HepG2 (cell line): ENCODE data around the gene TMIGD2. TPM values are rescaled to one million over a fixed set of nuclear protein-coding genes. Genes with fewer than 3 reads are reported as not detected.
A peak's percentile ranks its signal among the peaks of the same experiment; 100 is the strongest.

Source experiments
- BRD4 ChIP-seq: sonication (generic); formaldehyde crosslinking; IDR thresholded peaks from 2 replicates; pipeline ENCODE4 v1.4.0; 2020; ENCODE audit warnings: missing genetic modification reagents
- FOXP4 ChIP-seq: sonication (generic); formaldehyde crosslinking; IDR thresholded peaks from 2 replicates; pipeline ENCODE4 v1.4.0; 2020; ENCODE audit warnings: missing genetic modification reagents
- GATA4 ChIP-seq: sonication (generic); IDR thresholded peaks from 2 replicates; pipeline ENCODE4 v1.6.1; 2016; ENCODE audit warnings: antibody characterized with exemption, low read depth, borderline replicate concordance
- GZF1 ChIP-seq: sonication (generic); formaldehyde crosslinking; IDR thresholded peaks from 2 replicates; pipeline ENCODE4 v1.5.1; 2020; ENCODE audit warnings: mild to moderate bottlenecking, missing genetic modification reagents
- HCFC1 ChIP-seq: fragments of 150-350 bp; IDR thresholded peaks from 2 replicates; pipeline ENCODE4 v1.6.1; 2014; ENCODE audit warnings: low read depth, low read length
- HES4 ChIP-seq: sonication (generic); formaldehyde crosslinking; IDR thresholded peaks from 2 replicates; pipeline ENCODE4 v1.9.0; 2021; ENCODE audit warnings: mild to moderate bottlenecking, missing genetic modification reagents, borderline replicate concordance
- JUN ChIP-seq: sonication (generic); formaldehyde crosslinking; IDR thresholded peaks from 2 replicates; pipeline ENCODE4 v1.4.0; 2020; ENCODE audit warnings: mild to moderate bottlenecking, missing genetic modification reagents
- KDM1A ChIP-seq: IDR thresholded peaks from 2 replicates; pipeline ENCODE4 v1.6.1; 2016; ENCODE audit warnings: missing compliant biosample characterization
- KDM5A ChIP-seq: fragments of 200-600 bp; sonication (generic); IDR thresholded peaks from 2 replicates; pipeline ENCODE4 v1.7.0; 2018; ENCODE audit warnings: antibody characterized with exemption, mild to moderate bottlenecking, low read length, borderline replicate concordance
- NFYB ChIP-seq: sonication (generic); formaldehyde crosslinking; IDR thresholded peaks from 2 replicates; pipeline ENCODE4 v1.4.0; 2020; ENCODE audit warnings: missing genetic modification reagents
- NRL ChIP-seq: sonication (generic); formaldehyde crosslinking; IDR thresholded peaks from 2 replicates; pipeline ENCODE4 v1.5.0; 2020; ENCODE audit warnings: missing genetic modification reagents, mild to moderate bottlenecking, moderate library complexity, borderline replicate concordance
- PBX3 ChIP-seq: sonication (generic); formaldehyde crosslinking; IDR thresholded peaks from 2 replicates; pipeline ENCODE4 v1.8.1; 2023; ENCODE audit warnings: missing genetic modification reagents, inconsistent platforms, borderline replicate concordance
- REXO4 ChIP-seq: sonication (generic); formaldehyde crosslinking; IDR thresholded peaks from 2 replicates; pipeline ENCODE4 v1.8.0; 2022; ENCODE audit warnings: missing genetic modification reagents, mild to moderate bottlenecking, borderline replicate concordance
- ZBTB43 ChIP-seq: sonication (generic); formaldehyde crosslinking; conservative IDR thresholded peaks from 2 replicates; pipeline ENCODE4 v1.4.0; 2020; ENCODE audit warnings: missing genetic modification reagents
- ZFP62 ChIP-seq: sonication (generic); formaldehyde crosslinking; IDR thresholded peaks from 2 replicates; pipeline ENCODE4 v1.4.0; 2020; ENCODE audit warnings: missing genetic modification reagents
- ZGPAT ChIP-seq: IDR thresholded peaks from 2 replicates; pipeline ENCODE4 v1.6.1; 2016; ENCODE audit warnings: mild to moderate bottlenecking
- ZMYM4 ChIP-seq: sonication (generic); formaldehyde crosslinking; IDR thresholded peaks from 2 replicates; pipeline ENCODE4 v1.8.1; 2023; ENCODE audit warnings: mild to moderate bottlenecking, missing genetic modification reagents
- ZNF30 ChIP-seq: sonication (generic); formaldehyde crosslinking; IDR thresholded peaks from 2 replicates; pipeline ENCODE4 v1.5.0; 2020; ENCODE audit warnings: mild to moderate bottlenecking, missing genetic modification reagents
- ZNF556 ChIP-seq: sonication (generic); formaldehyde crosslinking; IDR thresholded peaks from 2 replicates; pipeline ENCODE4 v1.4.0; 2020; ENCODE audit warnings: mild to moderate bottlenecking, missing genetic modification reagents, borderline replicate concordance
- ZNF562 ChIP-seq: sonication (generic); formaldehyde crosslinking; IDR thresholded peaks from 2 replicates; pipeline ENCODE4 v1.8.0; 2022; ENCODE audit warnings: missing genetic modification reagents, borderline replicate concordance
- ZNF644 ChIP-seq: IDR thresholded peaks from 2 replicates; pipeline ENCODE4 v1.6.1; 2016; ENCODE audit warnings: low read depth
- ZNF691 ChIP-seq: sonication (generic); formaldehyde crosslinking; IDR thresholded peaks from 2 replicates; pipeline ENCODE4 v1.4.0; 2020; ENCODE audit warnings: missing genetic modification reagents, low read depth, mild to moderate bottlenecking, borderline replicate concordance
- ZNF780A ChIP-seq: sonication (generic); formaldehyde crosslinking; IDR thresholded peaks from 2 replicates; pipeline ENCODE4 v1.8.0; 2022; ENCODE audit warnings: mild to moderate bottlenecking, missing genetic modification reagents, moderate library complexity
- polyA plus RNA-seq, 8 experiments: library from polyadenylated mRNA; depleted of rRNA in 3 of 8; stranded (reverse) in 7 of 8; unstranded in 1 of 8; fragments of >200 nt; fragmentation: Illumina TruSeq in 4 of 8; extraction: Trizol in 4 of 8; gene quantifications; 2 replicates each; pipeline versions ENCODE4 v1.2.1 to v1.2.3, GENCODE V29; 2011 to 2016; ENCODE audit warnings: low read depth in 4 of 8, missing spikeins in 1 of 8, mixed read lengths in 1 of 8; ENCODE audit not compliant: insufficient read depth in 1 of 8
- total RNA-seq, 5 experiments: library from RNA; depleted of rRNA; stranded (reverse); fragments of >200 nt; fragmentation: Illumina TruSeq; extraction: Trizol; gene quantifications; 2 replicates each; pipeline ENCODE4 v1.2.3, GENCODE V29; 2016; ENCODE audit warnings: low read depth in 1 of 5

Gene TMIGD2
- total and polyA plus RNA-seq, 2 of the 13 experiments (the other 11 are each of a cell fraction or from before 2014, with no cell fraction given): 0.11 to 1.0 TPM

GRCh38 chr19:4246767-4247593 is 55.2 kb downstream of the TMIGD2 start, which contains the start of gene YJU2 (continued):
- TF ChIP-seq ZNF30 (CRISPR knock-in tag) (no peak), ZGPAT (CRISPR knock-in tag) (peak; percentile 70; the same call in 1 of the 2 replicates), KDM1A (CRISPR knock-in tag) (no peak), ZNF556 (no peak), ZNF562 (no peak), FOXP4 (CRISPR knock-in tag) (peak; percentile 22; the same call in 1 of the 2 replicates), HES4 (CRISPR knock-in tag) (0 out of 2 replicates have a peak, but pooled peaks have one; percentile 29), REXO4 (no peak), NRL (CRISPR knock-in tag) (no peak), HCFC1 (peak; percentile 76), JUN (no peak), ZNF780A (CRISPR knock-in tag) (no peak), ZNF691 (no peak), BRD4 (CRISPR knock-in tag) (peak; percentile 61; the same call in 1 of the 2 replicates), PBX3 (CRISPR knock-in tag) (peak; percentile 96), ZFP62 (no peak), ZBTB43 (0 out of 2 replicates have a peak, but pooled peaks have one; percentile 44), ZMYM4 (CRISPR knock-in tag) (peak; percentile 78), GATA4 (0 out of 2 replicates have a peak, but pooled peaks have one; percentile 22), KDM5A (peak; percentile 100), ZNF644 (CRISPR knock-in tag) (no peak), NFYB (peak; percentile 100), GZF1 (CRISPR knock-in tag) (0 out of 2 replicates have a peak, but pooled peaks have one; percentile 25)
